Stimulated activated naive CD8-positive, alpha-beta T cell treated with anti-CD3 and anti-CD28 coated beads, Interleukin-15, Interleukin-2, amounts not matched to agents 100 U/mL and 50 U/mL, for 24 hours (primary cell): ENCODE results near the gene COPS6.
"Not testable (repeated sequence)": the region's sequence is repeated elsewhere in the genome, so short reads cannot be mapped to it uniquely, and the experiment has no call there.

Source experiments
- ATAC-seq: fragments of 150-1000 bp; cut with Tn5 transposase; one replicate; pipeline ENCODE4 v1.10.0; 2021
- DNase-seq: peaks from one replicate; pipeline ENCODE4 v3.0.0; 2021

The COPS6 gene

GRCh38 chr7:100127866-100128636, 39.3 kb downstream of the COPS6 start:
- DNase-seq = peak; percentile 40
- peak; percentile 7 for ATAC-seq

- no peak for DNase-seq
- ATAC-seq = no peak
Measured at GRCh38 chr7:100128637-100128963, 39.8 kb downstream of the COPS6 start.

- not testable (repeated sequence) for ATAC-seq, DNase-seq
Measured at GRCh38 chr7:100130220-100130607, 41.4 kb downstream of the COPS6 start.

GRCh38 chr7:100130608-100131453, 42.1 kb downstream of the COPS6 start:
- ATAC-seq (no peak), DNase-seq (peak; percentile 91)

GRCh38 chr7:100132126-100132525, 43.4 kb downstream of the COPS6 start:
- ATAC-seq (no peak), DNase-seq (no peak)

GRCh38 chr7:100132697-100133151, 44.0 kb downstream of the COPS6 start:
- peak; percentile 84 for ATAC-seq
- peak; percentile 72 for DNase-seq

GRCh38 chr7:100137851-100138760, 49.3 kb downstream of the COPS6 start:
- ATAC-seq = no peak

GRCh38 chr7:100141555-100141949, 52.8 kb downstream of the COPS6 start:
- no peak for ATAC-seq

More at GRCh38 chr7:100137851-100138760, 49.3 kb downstream of the COPS6 start:
- no peak for DNase-seq

More at GRCh38 chr7:100141555-100141949, 52.8 kb downstream of the COPS6 start:
- no peak for DNase-seq
